Measurements from ENCODE around the gene IRF2BP2.

Gene IRF2BP2

GRCh38 chr1:234602334-234603220 is 7.4 kb downstream of the IRF2BP2 start:
- peak overlapping the region; percentile 82 for H3K27ac ChIP-seq
- no peak for DNase-seq
- no peak for TF ChIP-seq CTCF (IDR thresholded peaks at IDR 0.05; ENCODE audit: low read depth, low read length)

DNA sequence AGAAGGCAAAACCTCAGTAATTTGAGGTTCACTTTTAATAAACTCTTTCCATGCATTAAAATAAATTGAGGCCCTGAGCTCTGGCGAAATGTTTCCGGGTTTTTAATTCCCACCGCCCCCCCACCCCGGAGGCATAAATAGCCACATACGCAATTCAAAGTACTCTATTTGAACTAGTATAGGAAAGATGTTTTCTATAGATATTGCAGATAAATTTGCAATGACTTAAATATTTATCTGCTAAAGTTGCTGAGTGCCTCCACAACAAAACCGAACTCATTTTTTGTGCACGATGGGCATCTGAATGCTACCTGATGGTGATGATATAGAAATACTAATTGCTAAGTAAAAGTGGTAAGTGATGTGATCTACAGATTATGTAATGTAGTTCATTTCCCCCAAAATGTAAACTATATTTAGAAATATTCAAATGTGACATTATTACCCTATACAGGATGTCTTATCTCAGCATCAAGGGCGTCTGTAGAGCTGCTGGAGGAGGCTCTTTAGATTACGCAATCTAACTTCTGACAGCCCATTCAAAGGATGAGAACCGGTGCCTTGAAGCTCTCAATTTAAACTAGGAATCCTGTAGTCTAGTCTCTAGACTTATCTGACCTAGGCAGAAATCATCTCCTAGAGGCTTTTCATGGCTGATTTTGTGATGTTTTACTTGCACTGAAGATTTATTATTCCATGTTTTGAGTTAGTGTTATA is 8.5 kb downstream of the IRF2BP2 start:
- H3K4me3 ChIP-seq (ENCODE audit: low read depth, low read length): peak overlapping the region; percentile 53
- no peaks in the 10 kb centered on the region for H3K27me3 ChIP-seq (ENCODE audit: insufficient read depth, low read depth, severe bottlenecking)
- H3K27ac ChIP-seq: peak overlapping the region; percentile 82
- peaks cover 45% of the 10 kb centered on the region for H3K36me3 ChIP-seq
- no peak for DNase-seq
- no peaks in the 10 kb centered on the region for H3K9me3 ChIP-seq (ENCODE audit: severe bottlenecking)
- no peak for TF ChIP-seq CTCF (IDR thresholded peaks at IDR 0.05; ENCODE audit: low read depth, low read length)

More at GRCh38 chr1:234602334-234603220, 7.4 kb downstream of the IRF2BP2 start:
- Histone ChIP-seq H3K27me3 (ENCODE audit: insufficient read depth, low read depth, severe bottlenecking) (no peaks in the 10 kb centered on the region), H3K4me3 (ENCODE audit: low read depth, low read length) (peak overlapping the region; percentile 0; the same call in 1 of the 2 replicates), H3K36me3 (peaks cover 56% of the 10 kb centered on the region), H3K9me3 (ENCODE audit: severe bottlenecking) (no peaks in the 10 kb centered on the region)

DNA sequence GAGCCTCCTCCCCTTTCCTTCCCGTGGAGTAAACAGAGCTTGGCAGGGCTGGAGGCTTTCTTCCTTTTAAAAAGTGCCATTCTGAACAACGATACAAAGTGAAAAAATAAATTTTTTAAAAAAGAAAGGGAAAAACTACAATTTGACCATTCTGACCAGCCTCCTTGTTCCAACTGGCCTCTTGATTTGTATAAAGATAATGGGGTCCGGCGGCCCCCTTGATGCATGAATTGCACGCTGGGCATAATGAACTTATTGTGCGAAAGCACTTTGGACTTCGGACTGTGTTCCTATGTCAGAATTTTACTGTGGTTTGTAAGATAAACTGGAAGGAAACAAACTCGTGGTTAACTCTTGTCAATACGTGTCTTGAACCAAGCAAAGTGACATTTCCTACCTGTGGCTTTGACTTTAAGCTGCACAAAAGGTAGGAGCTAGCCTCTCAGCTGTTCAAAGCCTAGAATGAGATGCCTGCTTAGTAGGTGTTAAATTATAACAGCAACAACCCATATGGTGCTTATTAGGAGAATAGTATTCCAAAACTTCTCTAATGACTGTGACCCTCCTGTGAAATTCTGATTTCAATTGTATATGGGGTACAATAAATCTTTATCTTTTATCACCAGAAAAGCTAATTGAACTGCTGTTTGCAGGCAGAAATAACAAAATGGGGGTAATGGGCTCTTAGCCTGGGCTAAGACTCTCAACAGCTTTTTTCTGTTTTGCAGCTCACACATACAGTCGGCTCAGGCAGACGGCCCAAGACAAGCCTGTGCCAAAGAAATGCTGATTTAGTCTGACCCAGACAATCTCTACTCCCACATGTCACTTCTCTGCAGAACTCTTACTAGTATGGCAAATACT is 9.3 kb downstream of the IRF2BP2 start:
- Histone ChIP-seq H3K9me3 (ENCODE audit: severe bottlenecking) (no peaks in the 10 kb centered on the region), H3K4me3 (ENCODE audit: low read depth, low read length) (peak overlapping the region; percentile 53), H3K27ac (peak overlapping the region; percentile 82), H3K27me3 (ENCODE audit: insufficient read depth, low read depth, severe bottlenecking) (no peaks in the 10 kb centered on the region), H3K36me3 (peaks cover 37% of the 10 kb centered on the region)
- DNase-seq: peak; percentile 76
- TF ChIP-seq CTCF (IDR thresholded peaks at IDR 0.05; ENCODE audit: low read depth, low read length): no peak

GRCh38 chr1:234599617-234600417 is 10.2 kb downstream of the IRF2BP2 start:
- TF ChIP-seq CTCF (IDR thresholded peaks at IDR 0.05; ENCODE audit: low read depth, low read length): peak; percentile 17; the same call in 1 of the 2 replicates
- Histone ChIP-seq H3K27ac (peak overlapping the region; percentile 82), H3K27me3 (ENCODE audit: insufficient read depth, low read depth, severe bottlenecking) (no peaks in the 10 kb centered on the region), H3K36me3 (peaks cover 28% of the 10 kb centered on the region), H3K9me3 (ENCODE audit: severe bottlenecking) (no peaks in the 10 kb centered on the region), H3K4me3 (ENCODE audit: low read depth, low read length) (peak overlapping the region; percentile 68)
- DNase-seq: peak; percentile 99

All from WERI-Rb-1 (cell line).